Neutrophil (primary cell): ENCODE measurements around the gene FAR1.
A peak's percentile ranks its signal among the peaks of the same experiment; 100 is the strongest.

Source experiments
- H3K27ac ChIP-seq: fragments of 200-600 bp; sonication (generic); 2 replicates; pipeline ENCODE4 v1.5.1; 2016; ENCODE audit warnings: mild to moderate bottlenecking, moderate library complexity
- H3K27me3 ChIP-seq: fragments of 200-600 bp; sonication (generic); 2 replicates; pipeline ENCODE4 v1.6.0; 2016; ENCODE audit warnings: mild to moderate bottlenecking
- H3K36me3 ChIP-seq: fragments of 200-600 bp; sonication (generic); 2 replicates; pipeline ENCODE4 v1.5.1; 2017
- H3K4me1 ChIP-seq, 2 experiments: fragments of 200-600 bp in 1 of 2; sonication (generic) in 1 of 2; 1 replicate in 1 of 2; 2 replicates in 1 of 2; pipeline versions ENCODE4 v1.5.1 to v1.6.1; 2013 to 2016; ENCODE audit warnings: low read depth in 1 of 2, low read length in 1 of 2, mild to moderate bottlenecking in 1 of 2, moderate library complexity in 1 of 2; ENCODE audit not compliant: control insufficient read depth in 1 of 2, insufficient read depth in 1 of 2
- H3K4me3 ChIP-seq, 2 experiments: fragments of 200-600 bp in 1 of 2; sonication (generic) in 1 of 2; 1 replicate in 1 of 2; 2 replicates in 1 of 2; pipeline ENCODE4 v1.5.1; 2013 to 2016; ENCODE audit warnings: low read depth in 1 of 2, low read length in 1 of 2, mild to moderate bottlenecking in 1 of 2, moderate library complexity in 1 of 2
- H3K9me3 ChIP-seq: fragments of 200-600 bp; sonication (generic); 2 replicates; pipeline ENCODE4 v1.5.1; 2016
- CTCF ChIP-seq: fragments of 200-600 bp; sonication (generic); IDR thresholded peaks from 2 replicates; pipeline ENCODE4 v1.5.1; 2016; ENCODE audit warnings: antibody characterized with exemption

Gene FAR1

GRCh38 chr11:13682212-13682611 lies 13.7 kb downstream of the FAR1 start:
- no peaks in the 10 kb centered on the region for H3K36me3 ChIP-seq
- H3K27me3 ChIP-seq: no peaks in the 10 kb centered on the region
- peak overlapping the region; percentile 88 for H3K27ac ChIP-seq
- H3K4me1 ChIP-seq: peaks cover 53 to 69% of the 10 kb centered on the region in 2 experiments
- TF ChIP-seq CTCF: no peak
- H3K9me3 ChIP-seq: no peaks in the 10 kb centered on the region
- no peak overlapping the region for H3K4me3 ChIP-seq

- Histone ChIP-seq H3K27me3 (no peaks in the 10 kb centered on the region), H3K27ac (peak overlapping the region; percentile 47), H3K4me1 (peaks cover 23 to 36% of the 10 kb centered on the region in 2 experiments), H3K4me3 (no peak overlapping the region), H3K9me3 (no peaks in the 10 kb centered on the region), H3K36me3 (no peaks in the 10 kb centered on the region)
- TF ChIP-seq CTCF: no peak
Measured at GRCh38 chr11:13685461-13686108, 17.1 kb downstream of the FAR1 start.

- H3K9me3 ChIP-seq: no peaks in the 10 kb centered on the region
- H3K4me1 ChIP-seq: peaks cover 19 to 36% of the 10 kb centered on the region in 2 experiments
- H3K4me3 ChIP-seq: no peak overlapping the region
- no peaks in the 10 kb centered on the region for H3K27me3 ChIP-seq
- peak overlapping the region; percentile 41 for H3K27ac ChIP-seq
- TF ChIP-seq CTCF: no peak
- no peaks in the 10 kb centered on the region for H3K36me3 ChIP-seq
Measured at GRCh38 chr11:13686776-13687175, 18.3 kb downstream of the FAR1 start.

GRCh38 chr11:13687271-13687670 lies 18.8 kb downstream of the FAR1 start:
- Histone ChIP-seq H3K36me3 (no peaks in the 10 kb centered on the region), H3K27me3 (no peaks in the 10 kb centered on the region), H3K9me3 (no peaks in the 10 kb centered on the region), H3K4me1 (peaks cover 14 to 34% of the 10 kb centered on the region in 2 experiments), H3K4me3 (no peak overlapping the region), H3K27ac (peak overlapping the region; percentile 41)
- TF ChIP-seq CTCF: no peak

GRCh38 chr11:13691286-13691899 lies 22.9 kb downstream of the FAR1 start:
- TF ChIP-seq CTCF: no peak
- H3K4me1 ChIP-seq: peaks cover 7 to 14% of the 10 kb centered on the region in 2 experiments
- H3K27me3 ChIP-seq: no peaks in the 10 kb centered on the region

More at GRCh38 chr11:13691286-13691899, 22.9 kb downstream of the FAR1 start:
- Histone ChIP-seq H3K27ac (peak overlapping the region; percentile 64), H3K4me3 (no peak overlapping the region), H3K9me3 (no peaks in the 10 kb centered on the region), H3K36me3 (peaks cover 18% of the 10 kb centered on the region)
